ENCODE measurements around the gene CDH8.
"Not testable (repeated sequence)": the region's sequence is repeated elsewhere in the genome, so short reads cannot be mapped to it uniquely, and the experiment has no call there.

CDH8 gene

GRCh38 chr16:61926766-61927165 is 109.5 kb downstream of the CDH8 start:
- DNase-seq = no peak

GRCh38 chr16:61923629-61924028 is 112.6 kb downstream of the CDH8 start:
- DNase-seq = no peak

GRCh38 chr16:61921373-61921772 is 114.9 kb downstream of the CDH8 start:
- DNase-seq = no peak

- DNase-seq = not testable (repeated sequence)
These were observed 118.1 kb downstream of the CDH8 start for GRCh38 chr16:61917865-61918826.

- DNase-seq = no peak
These were observed 120.7 kb downstream of the CDH8 start for GRCh38 chr16:61915569-61915968.

GRCh38 chr16:61909074-61909473 is 127.2 kb downstream of the CDH8 start:
- DNase-seq = no peak

- no peak for DNase-seq
These were observed 127.8 kb downstream of the CDH8 start for GRCh38 chr16:61908426-61908825.

GRCh38 chr16:61901689-61902088 is 134.5 kb downstream of the CDH8 start:
- DNase-seq = no peak

GRCh38 chr16:61900482-61900881 is 135.8 kb downstream of the CDH8 start:
- no peak for DNase-seq

- DNase-seq = no peak
These were observed 138.6 kb downstream of the CDH8 start for GRCh38 chr16:61897657-61898056.

- no peak for DNase-seq
These were observed 143.7 kb downstream of the CDH8 start for GRCh38 chr16:61892531-61892930.

- no peak for DNase-seq
These were observed 144.8 kb downstream of the CDH8 start for GRCh38 chr16:61891460-61891859.

- no peak for DNase-seq
These were observed 145.9 kb downstream of the CDH8 start for GRCh38 chr16:61890386-61890785.

- DNase-seq = no peak
These were observed 148.3 kb downstream of the CDH8 start for GRCh38 chr16:61887903-61888302.

GRCh38 chr16:61885343-61885742 is 150.9 kb downstream of the CDH8 start:
- no peak for DNase-seq

GRCh38 chr16:61879306-61879705 is 156.9 kb downstream of the CDH8 start:
- no peak for DNase-seq

- DNase-seq = no peak
These were observed 158.8 kb downstream of the CDH8 start for GRCh38 chr16:61877436-61877835.

- DNase-seq = no peak
These were observed 163.5 kb downstream of the CDH8 start for GRCh38 chr16:61872778-61873119.

- no peak for DNase-seq
These were observed 164.1 kb downstream of the CDH8 start for GRCh38 chr16:61871837-61872777.

GRCh38 chr16:61862221-61863155 is 173.8 kb downstream of the CDH8 start:
- no peak for DNase-seq

GRCh38 chr16:61858988-61859387 is 177.2 kb downstream of the CDH8 start:
- no peak for DNase-seq

- no peak for DNase-seq
These were observed 193.6 kb downstream of the CDH8 start for GRCh38 chr16:61842666-61843065.

Measured in stimulated activated naive CD4-positive, alpha-beta T cell (primary cell).